ENCODE data around the gene CUX1.

GRCh38 chr7:102205915-102206314 lies 388.5 kb downstream of the CUX1 start:
- TF ChIP-seq POLR2AphosphoS5 (IDR thresholded peaks at IDR 0.05; ENCODE audit: low read depth, low read length) (no peak), POLR2A (IDR thresholded peaks at IDR 0.05; ENCODE audit: low read depth, low read length) (no peak), TAF1 (IDR thresholded peaks at IDR 0.05; ENCODE audit: low read depth, low read length) (no peak), PAX5 (IDR thresholded peaks at IDR 0.05; ENCODE audit: insufficient read depth, low read length, severe bottlenecking) (no peak), SPI1 (IDR thresholded peaks at IDR 0.05; ENCODE audit: low read depth, low read length) (no peak), POU2F2 (IDR thresholded peaks at IDR 0.05; ENCODE audit: low read depth, low read length) (no peak)

All from GM12891 (cell line).